OCI-LY3 (cell line): ENCODE measurements around the gene KYNU.

ENCODE experiments used
- H2AFZ ChIP-seq: fragments of 200-600, 300-600 bp; shearing (Covaris generic); 2 replicates; pipeline ENCODE4 v1.6.0; 2014; ENCODE audit warnings: antibody characterized with exemption, low read depth, low read length
- H3K27ac ChIP-seq: fragments of 200-600, 300-600 bp; sonication (generic); 2 replicates; pipeline ENCODE4 v1.5.1; 2014; ENCODE audit warnings: mild to moderate bottlenecking, low read length, moderate library complexity, mixed read lengths
- H3K27me3 ChIP-seq: fragments of 200-600, 300-600 bp; sonication (generic); 2 replicates; pipeline ENCODE4 v1.6.1; 2014; ENCODE audit warnings: low read depth, low read length, mixed read lengths
- H3K36me3 ChIP-seq: fragments of 200-600, 300-600 bp; sonication (generic); replicated peaks from 2 replicates; pipeline ENCODE3; 2014; ENCODE audit warnings: low read depth, low read length, mixed read lengths
- H3K4me1 ChIP-seq: fragments of 300-600, 200-600 bp; sonication (generic); 2 replicates; pipeline ENCODE4 v1.6.1; 2014; ENCODE audit warnings: low read length, mixed read lengths
- H3K4me2 ChIP-seq: fragments of 200-600, 300-600 bp; sonication (generic); 2 replicates; pipeline ENCODE4 v1.6.1; 2014; ENCODE audit warnings: low read length, mixed read lengths
- H3K4me3 ChIP-seq: fragments of 300-600, 200-600 bp; sonication (generic); 2 replicates; pipeline ENCODE4 v1.5.1; 2014; ENCODE audit warnings: antibody characterized with exemption, mild to moderate bottlenecking, low read length, moderate library complexity
- H3K79me2 ChIP-seq: fragments of 300-600, 200-600 bp; shearing (Covaris generic); 2 replicates; pipeline ENCODE4 v1.6.1; 2014; ENCODE audit warnings: mild to moderate bottlenecking, low read length, mixed read lengths
- H3K9ac ChIP-seq: fragments of 300-600, 200-600 bp; shearing (Covaris generic); 2 replicates; pipeline ENCODE4 v1.6.0; 2014; ENCODE audit warnings: mild to moderate bottlenecking, low read length, moderate library complexity
- H3K9me3 ChIP-seq: fragments of 200-600, 300-600 bp; shearing (Covaris generic); 2 replicates; pipeline ENCODE4 v1.6.1; 2014; ENCODE audit warnings: low read length, mixed read lengths; ENCODE audit not compliant: insufficient read depth
- H4K20me1 ChIP-seq: fragments of 200-600, 300-600 bp; sonication (generic); 2 replicates; pipeline ENCODE4 v1.6.1; 2016; ENCODE audit warnings: low read length, mixed read lengths; ENCODE audit not compliant: insufficient read depth
- EZH2phosphoT487 ChIP-seq: fragments of 200-600 bp; shearing (Covaris generic); IDR thresholded peaks from 2 replicates; pipeline ENCODE4 v1.6.1; 2018; ENCODE audit warnings: antibody characterized with exemption, mixed run types, low read depth
- TF ChIP-seq, protein P1 (sequence below): fragments of 200-600, 300-600 bp; sonication (generic); IDR thresholded peaks from 2 replicates; pipeline ENCODE4 v1.5.1; 2014; ENCODE audit warnings: antibody characterized with exemption, low read length, low read depth

Gene KYNU

GRCh38 chr2:142870526-142870925 is 6.9 kb upstream of the KYNU start:
- TF ChIP-seq, protein P1, sequence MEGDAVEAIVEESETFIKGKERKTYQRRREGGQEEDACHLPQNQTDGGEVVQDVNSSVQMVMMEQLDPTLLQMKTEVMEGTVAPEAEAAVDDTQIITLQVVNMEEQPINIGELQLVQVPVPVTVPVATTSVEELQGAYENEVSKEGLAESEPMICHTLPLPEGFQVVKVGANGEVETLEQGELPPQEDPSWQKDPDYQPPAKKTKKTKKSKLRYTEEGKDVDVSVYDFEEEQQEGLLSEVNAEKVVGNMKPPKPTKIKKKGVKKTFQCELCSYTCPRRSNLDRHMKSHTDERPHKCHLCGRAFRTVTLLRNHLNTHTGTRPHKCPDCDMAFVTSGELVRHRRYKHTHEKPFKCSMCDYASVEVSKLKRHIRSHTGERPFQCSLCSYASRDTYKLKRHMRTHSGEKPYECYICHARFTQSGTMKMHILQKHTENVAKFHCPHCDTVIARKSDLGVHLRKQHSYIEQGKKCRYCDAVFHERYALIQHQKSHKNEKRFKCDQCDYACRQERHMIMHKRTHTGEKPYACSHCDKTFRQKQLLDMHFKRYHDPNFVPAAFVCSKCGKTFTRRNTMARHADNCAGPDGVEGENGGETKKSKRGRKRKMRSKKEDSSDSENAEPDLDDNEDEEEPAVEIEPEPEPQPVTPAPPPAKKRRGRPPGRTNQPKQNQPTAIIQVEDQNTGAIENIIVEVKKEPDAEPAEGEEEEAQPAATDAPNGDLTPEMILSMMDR = no peak
- no peak for TF ChIP-seq EZH2phosphoT487
- H3K36me3 ChIP-seq = no peaks in the 10 kb centered on the region
- H3K79me2 ChIP-seq = no peaks in the 10 kb centered on the region
- H3K9ac ChIP-seq = no peak overlapping the region
- H3K4me1 ChIP-seq = peaks cover 42% of the 10 kb centered on the region
- no peaks in the 10 kb centered on the region for H3K9me3 ChIP-seq
- H3K4me2 ChIP-seq = no peak overlapping the region
- no peak overlapping the region for H2AFZ ChIP-seq
- H3K4me3 ChIP-seq = no peak overlapping the region
- H3K27ac ChIP-seq = no peak overlapping the region
- no peaks in the 10 kb centered on the region for H4K20me1 ChIP-seq
- no peaks in the 10 kb centered on the region for H3K27me3 ChIP-seq

- Histone ChIP-seq H3K27ac (no peak overlapping the region), H3K27me3 (no peaks in the 10 kb centered on the region), H3K4me2 (no peak overlapping the region), H3K4me1 (peaks cover 43% of the 10 kb centered on the region), H3K9ac (no peak overlapping the region), H2AFZ (no peak overlapping the region), H3K9me3 (no peaks in the 10 kb centered on the region), H3K36me3 (peaks cover under 1% of the 10 kb centered on the region), H4K20me1 (no peaks in the 10 kb centered on the region), H3K4me3 (no peak overlapping the region), H3K79me2 (no peaks in the 10 kb centered on the region)
- TF ChIP-seq, protein P1 = no peak
- TF ChIP-seq EZH2phosphoT487 = no peak
Observed at GRCh38 chr2:142871396-142871795, 6.1 kb upstream of the KYNU start.

DNA sequence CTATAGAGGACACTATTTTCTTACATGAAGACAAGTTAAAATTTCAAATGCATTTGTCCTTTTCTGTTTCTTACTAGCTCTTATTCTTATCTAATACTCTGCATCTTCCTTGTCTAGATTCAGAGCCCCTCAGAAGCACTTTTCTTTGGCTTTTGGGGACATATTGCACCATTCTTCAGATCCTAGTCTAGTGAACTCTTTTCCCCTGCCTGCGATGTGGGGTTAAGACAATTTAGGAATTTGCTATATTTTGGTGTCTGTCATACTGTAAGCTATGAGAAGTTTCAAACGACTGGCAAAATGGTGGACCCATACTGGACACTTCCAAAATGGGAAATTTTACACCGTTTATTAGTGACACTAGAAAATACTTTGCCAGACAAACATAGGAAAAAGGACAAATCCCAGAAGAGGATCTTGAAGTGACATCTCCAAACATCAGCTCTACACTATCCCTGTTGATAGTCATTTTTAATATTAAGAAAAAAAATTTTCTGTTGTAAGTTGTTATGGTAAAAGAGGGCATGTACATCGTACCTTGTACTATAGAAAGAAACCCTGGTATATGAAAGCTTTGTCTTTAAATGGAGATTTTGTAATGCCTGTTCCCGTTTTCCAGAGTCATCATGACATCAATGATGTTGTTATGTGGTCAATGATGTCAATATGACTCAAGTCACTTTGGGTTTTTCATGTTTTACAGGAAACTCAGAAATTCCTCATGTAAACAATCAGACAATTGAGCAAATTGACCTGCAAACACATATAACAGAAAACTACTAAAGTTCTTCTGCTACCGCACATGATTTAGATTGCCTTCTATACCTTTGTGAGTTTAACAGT is 4.4 kb upstream of the KYNU start:
- no peaks in the 10 kb centered on the region for H4K20me1 ChIP-seq
- TF ChIP-seq, protein P1 = no peak
- TF ChIP-seq EZH2phosphoT487 = no peak
- peak overlapping the region; percentile 36; the same call in 1 of the 2 replicates for H3K4me2 ChIP-seq
- H3K27ac ChIP-seq = no peak overlapping the region
- no peaks in the 10 kb centered on the region for H3K79me2 ChIP-seq
- no peak overlapping the region for H2AFZ ChIP-seq
- no peaks in the 10 kb centered on the region for H3K9me3 ChIP-seq
- peaks cover 3% of the 10 kb centered on the region for H3K36me3 ChIP-seq
- no peaks in the 10 kb centered on the region for H3K27me3 ChIP-seq
- H3K4me3 ChIP-seq = no peak overlapping the region
- no peak overlapping the region for H3K9ac ChIP-seq
- peaks cover 45% of the 10 kb centered on the region for H3K4me1 ChIP-seq

DNA sequence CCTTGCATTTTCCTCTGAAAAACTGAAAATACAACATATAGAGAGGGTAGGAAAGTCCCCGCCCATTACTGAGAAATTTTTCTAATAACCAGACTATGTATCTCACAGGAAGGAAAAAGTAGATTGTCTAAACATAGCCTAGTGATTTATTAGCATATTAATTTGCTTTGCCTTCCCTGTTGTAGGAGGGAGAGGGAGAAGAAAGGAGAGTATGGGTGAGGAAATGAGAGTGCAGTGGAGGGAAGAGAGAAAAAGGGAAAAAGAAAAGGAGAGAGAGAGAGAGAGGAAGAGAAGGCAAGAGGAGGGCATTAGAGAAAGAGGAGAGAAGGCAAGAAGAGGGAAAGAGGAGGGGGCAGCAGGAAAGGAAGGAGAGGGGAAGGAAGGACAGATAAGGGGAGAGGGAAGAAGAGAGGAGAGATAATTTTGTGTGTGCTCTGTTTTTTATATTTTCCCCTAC is 3.6 kb upstream of the KYNU start:
- Histone ChIP-seq H3K4me3 (no peak overlapping the region), H3K4me1 (peaks cover 52% of the 10 kb centered on the region), H3K9me3 (no peaks in the 10 kb centered on the region), H3K27me3 (no peaks in the 10 kb centered on the region), H3K4me2 (peak overlapping the region; percentile 36), H3K36me3 (peaks cover 3% of the 10 kb centered on the region), H2AFZ (peak overlapping the region; percentile 23; the same call in 1 of the 2 replicates), H4K20me1 (no peaks in the 10 kb centered on the region), H3K27ac (peak overlapping the region; percentile 27), H3K9ac (no peak overlapping the region), H3K79me2 (no peaks in the 10 kb centered on the region)
- no peak for TF ChIP-seq EZH2phosphoT487
- TF ChIP-seq, protein P1 = no peak
